Medulla oblongata (tissue), 1 donor: Measurements from ENCODE around the gene CARNS1.

Source experiments
- DNase-seq: peaks from one replicate; pipeline ENCODE4 v3.0.0-alpha.2; 2015; ENCODE audit errors: extremely low spot score

Gene CARNS1

GRCh38 chr11:67440229-67441097 lies 25.0 kb downstream of the CARNS1 start:
- DNase-seq: no peak

- no peak for DNase-seq
Observed at GRCh38 chr11:67441098-67441563, 25.7 kb downstream of the CARNS1 start.

GRCh38 chr11:67441731-67442351 lies 26.4 kb downstream of the CARNS1 start:
- DNase-seq: no peak

GRCh38 chr11:67442504-67443404 lies 27.3 kb downstream of the CARNS1 start:
- DNase-seq: no peak

GRCh38 chr11:67445515-67445914 lies 30.0 kb downstream of the CARNS1 start:
- DNase-seq: no peak

- no peak for DNase-seq
Observed at GRCh38 chr11:67448220-67448609, 32.7 kb downstream of the CARNS1 start.

- DNase-seq: peak; percentile 58
Observed at GRCh38 chr11:67449116-67449844, 33.8 kb downstream of the CARNS1 start.

- no peak for DNase-seq
Observed at GRCh38 chr11:67450796-67451657, 35.5 kb downstream of the CARNS1 start.

- no peak for DNase-seq
Observed at GRCh38 chr11:67451658-67451976, 36.1 kb downstream of the CARNS1 start.

- no peak for DNase-seq
Observed at GRCh38 chr11:67452141-67452952, 36.9 kb downstream of the CARNS1 start, which contains the start of gene GPR152. Gene GPR152 (minus strand): TSS chr11:67452729. CDS start chr11:67452724, 5 bp downstream.

GRCh38 chr11:67453816-67454732 lies 38.6 kb downstream of the CARNS1 start:
- no peak for DNase-seq

GRCh38 chr11:67455054-67455453 lies 39.6 kb downstream of the CARNS1 start, which contains the start of gene CABP4:
Gene CABP4 (plus strand): TSS chr11:67455354. CDS start chr11:67455424, 70 bp downstream.
- DNase-seq: no peak

GRCh38 chr11:67456068-67456705 lies 40.7 kb downstream of the CARNS1 start:
- no peak for DNase-seq

GRCh38 chr11:67457453-67457852 lies 42.0 kb downstream of the CARNS1 start:
- no peak for DNase-seq

GRCh38 chr11:67458266-67458665 lies 42.8 kb downstream of the CARNS1 start:
- no peak for DNase-seq

- DNase-seq: no peak
Observed at GRCh38 chr11:67463186-67463585, 47.7 kb downstream of the CARNS1 start.

GRCh38 chr11:67463680-67464410 lies 48.4 kb downstream of the CARNS1 start:
- DNase-seq: peak; percentile 52
